Aorta (tissue), 5 donors: ENCODE measurements around the gene CRABP2. TPM values are rescaled to one million over a fixed set of nuclear protein-coding genes. Genes with fewer than 3 reads are reported as not detected.

Experiments used
- ATAC-seq: fragments of 200-7000 bp; cut with Tn5 transposase; one replicate; pipeline ENCODE4 v1.9.1; 2022; ENCODE audit warnings: moderate library complexity; ENCODE audit not compliant: low FRiP score
- DNase-seq, 2 donors: peaks; one replicate each; pipeline ENCODE4 v3.0.0-alpha.2; 2020
- H3K27ac ChIP-seq, 2 donors: one replicate each; pipeline ENCODE4 v1.5.1; 2013; ENCODE audit warnings: low read length in 2 of 2, mild to moderate bottlenecking in 2 of 2, moderate library complexity in 2 of 2, control low read depth in 1 of 2, inconsistent platforms in 1 of 2, low read depth in 1 of 2
- H3K27me3 ChIP-seq, 2 donors: one replicate each; pipeline ENCODE4 v1.6.1; 2013; ENCODE audit warnings: control low read depth in 1 of 2, low read length in 1 of 2, mild to moderate bottlenecking in 1 of 2, moderate library complexity in 1 of 2; ENCODE audit not compliant: insufficient read depth in 2 of 2, control insufficient read depth in 1 of 2
- H3K36me3 ChIP-seq, 2 donors: one replicate each; pipeline ENCODE4 v1.6.1; 2013; ENCODE audit warnings: control low read depth in 1 of 2, low read length in 1 of 2, mild to moderate bottlenecking in 1 of 2; ENCODE audit not compliant: insufficient read depth in 2 of 2, control insufficient read depth in 1 of 2
- H3K4me1 ChIP-seq, 2 donors: one replicate each; pipeline ENCODE4 v1.6.1; 2013; ENCODE audit warnings: low read length in 2 of 2, control low read depth in 1 of 2, mild to moderate bottlenecking in 1 of 2, moderate library complexity in 1 of 2; ENCODE audit not compliant: insufficient read depth in 2 of 2, control insufficient read depth in 1 of 2
- H3K4me3 ChIP-seq, 2 donors: one replicate each; pipeline ENCODE4 v1.5.1; 2013; ENCODE audit warnings: low read length in 2 of 2, control low read depth in 1 of 2, mild to moderate bottlenecking in 1 of 2
- H3K9me3 ChIP-seq: one replicate; pipeline ENCODE4 v1.6.1; 2013; ENCODE audit warnings: mild to moderate bottlenecking, low read length; ENCODE audit not compliant: control insufficient read depth
- WGBS, 2 donors: extraction: QIAGEN DNeasy Blood & Tissue Kit; methylation state at CpG; one replicate each; pipeline ENCODE4 v1.1.7; 2013; 5-methylcytosine and 5-hydroxymethylcytosine counted together
- intact Hi-C, 2 donors: fragments of 100-400 bp; cut with DNase I; formaldehyde crosslinking; loops; one replicate each; pipeline versions ENCODE4 v1.14.2 to v1.15.0; 2022
- polyA plus RNA-seq, 2 donors: library from polyadenylated mRNA; stranded (reverse); fragments of 200-250 nt; gene quantifications; one replicate each; pipeline ENCODE4 v1.2.3, GENCODE V29; 2013
- total RNA-seq, 2 donors: library from RNA; stranded (reverse); fragmentation: NEBNext Ultra II Directional; extraction: Animal tissue kit (Norgen Biotek cat#: 25700); gene quantifications; one replicate each; pipeline ENCODE4 v1.2.1, GENCODE V29; 2021
- donor health status: healthy with polysubstance abuse.
- donor health status: Bipolar disorder and iron deficiency.
- donor health status: DM: no; HTN: no; CAD: no.
- donor health status: DM: no; HTN: no; CAD: no.
- donor health status: DM: yes; HTN: yes; CAD: no.

CRABP2 gene
- total and polyA plus RNA-seq, 4 donors = 3.8 to 34.4 (median 7.1) TPM

- 95 to 96% methylated on average over 2 of the region's 2 CpGs for WGBS, 2 donors
- H3K4me3 ChIP-seq = no peak overlapping the region
These were observed 33.6 kb downstream of the CRABP2 start for GRCh38 chr1:156671804-156672203.

GRCh38 chr1:156670791-156671190 lies 34.6 kb downstream of the CRABP2 start:
- Histone ChIP-seq H3K27me3 (no peaks in the 10 kb centered on the region), H3K36me3 (no peaks in the 10 kb centered on the region), H3K4me3 (no peak overlapping the region), H3K9me3 (no peaks in the 10 kb centered on the region), H3K27ac (no peak overlapping the region), H3K4me1 (no peaks in the 10 kb centered on the region)
- intact Hi-C loops = no loop called here
- no peak for ATAC-seq
- DNase-seq = no peak
- 67 to 70% methylated on average over 4 of the region's 4 CpGs for WGBS, 2 donors

More at GRCh38 chr1:156671804-156672203, 33.6 kb downstream of the CRABP2 start:
- H3K36me3 ChIP-seq = no peaks in the 10 kb centered on the region
- DNase-seq = no peak
- H3K27me3 ChIP-seq = no peaks in the 10 kb centered on the region
- no peaks in the 10 kb centered on the region for H3K4me1 ChIP-seq
- intact Hi-C loops = no loop called here
- ATAC-seq = no peak
- no peaks in the 10 kb centered on the region for H3K9me3 ChIP-seq
- H3K27ac ChIP-seq = no peak overlapping the region

- no peaks in the 10 kb centered on the region for H3K36me3 ChIP-seq
- intact Hi-C loops = no loop called here
- WGBS, 2 donors = 73 to 88% methylated on average over 6 of the region's 6 CpGs
- no peaks in the 10 kb centered on the region for H3K9me3 ChIP-seq
- H3K4me1 ChIP-seq = no peaks in the 10 kb centered on the region
- no peaks in the 10 kb centered on the region for H3K27me3 ChIP-seq
- H3K27ac ChIP-seq = no peak overlapping the region
- ATAC-seq (no peak), DNase-seq (no peak)
- no peak overlapping the region for H3K4me3 ChIP-seq
These were observed 35.0 kb downstream of the CRABP2 start for GRCh38 chr1:156670359-156670758.

- DNase-seq = peak in 1 of 2 donors; percentile 35
- no peak for ATAC-seq
- no peaks in the 10 kb centered on the region for H3K27me3 ChIP-seq
- H3K36me3 ChIP-seq = no peaks in the 10 kb centered on the region
- WGBS, 2 donors = 70 to 78% methylated on average over 5 of the region's 5 CpGs
- intact Hi-C loops = no loop called here
- H3K4me1 ChIP-seq = peaks cover 0 to 2% of the 10 kb centered on the region in 2 donors
- H3K9me3 ChIP-seq = no peaks in the 10 kb centered on the region
- no peak overlapping the region for H3K27ac ChIP-seq
- no peak overlapping the region for H3K4me3 ChIP-seq
These were observed 35.6 kb downstream of the CRABP2 start for GRCh38 chr1:156669794-156670193.

GRCh38 chr1:156668801-156669637 lies 36.4 kb downstream of the CRABP2 start:
- H3K4me3 ChIP-seq = no peak overlapping the region
- no peaks in the 10 kb centered on the region for H3K27me3 ChIP-seq
- H3K36me3 ChIP-seq = no peaks in the 10 kb centered on the region
- ATAC-seq (no peak), DNase-seq (no peak)
- 92 to 93% methylated on average over 17 of the region's 17 CpGs for WGBS, 2 donors
- H3K27ac ChIP-seq = no peak overlapping the region
- intact Hi-C loops = no loop called here
- H3K9me3 ChIP-seq = no peaks in the 10 kb centered on the region
- peaks cover 0 to 2% of the 10 kb centered on the region in 2 donors for H3K4me1 ChIP-seq

- H3K4me1 ChIP-seq = peaks cover 0 to 2% of the 10 kb centered on the region in 2 donors
- ATAC-seq (peak; percentile 39), DNase-seq (no peak)
- intact Hi-C loops = no loop called here
- no peak overlapping the region for H3K4me3 ChIP-seq
- WGBS, 2 donors = 90 to 94% methylated on average over 9 of the region's 9 CpGs
- H3K27me3 ChIP-seq = no peaks in the 10 kb centered on the region
- peak overlapping the region in 1 of 2 donors; percentile 6 for H3K27ac ChIP-seq
- H3K36me3 ChIP-seq = no peaks in the 10 kb centered on the region
- no peaks in the 10 kb centered on the region for H3K9me3 ChIP-seq
These were observed 37.2 kb downstream of the CRABP2 start for GRCh38 chr1:156667968-156668709.

- no peaks in the 10 kb centered on the region for H3K27me3 ChIP-seq
- intact Hi-C loops = no loop called here
- H3K36me3 ChIP-seq = no peaks in the 10 kb centered on the region
- no peak for DNase-seq
- H3K9me3 ChIP-seq = no peaks in the 10 kb centered on the region
- no peak for ATAC-seq
- peaks cover 0 to 2% of the 10 kb centered on the region in 2 donors for H3K4me1 ChIP-seq
- WGBS, 2 donors = 25 to 33% methylated on average over 5 of the region's 5 CpGs
- H3K27ac ChIP-seq = peak overlapping the region in 1 of 2 donors; percentile 33
- H3K4me3 ChIP-seq = no peak overlapping the region
These were observed 37.8 kb downstream of the CRABP2 start for GRCh38 chr1:156667610-156667967.

GRCh38 chr1:156666862-156667609 lies 38.3 kb downstream of the CRABP2 start:
- ATAC-seq = peak; percentile 1
- Histone ChIP-seq H3K27ac (peak overlapping the region in 1 of 2 donors; percentile 33), H3K4me1 (peaks cover 0 to 2% of the 10 kb centered on the region in 2 donors), H3K36me3 (no peaks in the 10 kb centered on the region), H3K4me3 (no peak overlapping the region), H3K9me3 (no peaks in the 10 kb centered on the region), H3K27me3 (no peaks in the 10 kb centered on the region)
- intact Hi-C loops = no loop called here
- 90 to 91% methylated on average over 9 of the region's 9 CpGs for WGBS, 2 donors
- no peak for DNase-seq
